Right lobe of liver (tissue), 4 donors: ENCODE data around the gene STK40.

ENCODE experiments used
- POLR2A ChIP-seq: fragments of 450-650 bp; IDR thresholded peaks from one replicate; pipeline ENCODE4 v1.6.1; 2017; ENCODE audit warnings: antibody characterized with exemption, mild to moderate bottlenecking
- TF ChIP-seq, protein P1 (sequence below), 4 donors: fragments of 200-600 bp in 3 of 4; fragments of 450-650 bp in 1 of 4; IDR thresholded peaks; one replicate each; pipeline versions ENCODE4 v1.5.1 to v1.8.0; 2016 to 2022; ENCODE audit warnings: antibody characterized with exemption in 4 of 4, mild to moderate bottlenecking in 2 of 4
- donor health status: DM: no; HTN: no; CAD: no.
- donor health status: DM: no; HTN: no; CAD: no.
- donor health status: DM: no; HTN: yes; CAD: no.

DNA sequence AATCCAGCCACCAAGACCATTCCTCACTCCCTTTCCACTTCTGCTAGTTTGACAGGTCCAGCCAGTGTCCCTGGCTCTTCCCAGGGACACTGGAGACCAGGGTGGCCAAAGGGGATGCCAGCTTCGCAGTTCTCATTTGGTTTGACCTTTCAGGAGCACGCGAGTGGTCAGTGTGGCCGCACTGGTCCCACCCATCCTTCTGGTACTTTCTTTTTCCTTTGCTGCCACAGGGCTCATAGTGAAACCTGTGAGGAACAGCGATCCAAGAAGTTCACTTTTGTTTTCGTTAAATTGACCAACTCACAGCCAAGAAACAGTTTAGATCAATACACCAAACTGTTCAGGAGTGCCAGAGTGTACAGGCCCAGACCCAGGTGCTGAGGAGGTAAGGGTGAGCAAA, 47.9 kb downstream of the STK40 start:
- no peak for TF ChIP-seq POLR2A
- TF ChIP-seq, protein P1, sequence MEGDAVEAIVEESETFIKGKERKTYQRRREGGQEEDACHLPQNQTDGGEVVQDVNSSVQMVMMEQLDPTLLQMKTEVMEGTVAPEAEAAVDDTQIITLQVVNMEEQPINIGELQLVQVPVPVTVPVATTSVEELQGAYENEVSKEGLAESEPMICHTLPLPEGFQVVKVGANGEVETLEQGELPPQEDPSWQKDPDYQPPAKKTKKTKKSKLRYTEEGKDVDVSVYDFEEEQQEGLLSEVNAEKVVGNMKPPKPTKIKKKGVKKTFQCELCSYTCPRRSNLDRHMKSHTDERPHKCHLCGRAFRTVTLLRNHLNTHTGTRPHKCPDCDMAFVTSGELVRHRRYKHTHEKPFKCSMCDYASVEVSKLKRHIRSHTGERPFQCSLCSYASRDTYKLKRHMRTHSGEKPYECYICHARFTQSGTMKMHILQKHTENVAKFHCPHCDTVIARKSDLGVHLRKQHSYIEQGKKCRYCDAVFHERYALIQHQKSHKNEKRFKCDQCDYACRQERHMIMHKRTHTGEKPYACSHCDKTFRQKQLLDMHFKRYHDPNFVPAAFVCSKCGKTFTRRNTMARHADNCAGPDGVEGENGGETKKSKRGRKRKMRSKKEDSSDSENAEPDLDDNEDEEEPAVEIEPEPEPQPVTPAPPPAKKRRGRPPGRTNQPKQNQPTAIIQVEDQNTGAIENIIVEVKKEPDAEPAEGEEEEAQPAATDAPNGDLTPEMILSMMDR (IDR thresholded peaks at IDR 0.05): no peak
